Right lobe of liver (tissue), 4 donors: ENCODE results near the gene GALNT14.

Source experiments
- POLR2A ChIP-seq: fragments of 450-650 bp; IDR thresholded peaks from one replicate; pipeline ENCODE4 v1.6.1; 2017; ENCODE audit warnings: antibody characterized with exemption, mild to moderate bottlenecking
- TF ChIP-seq, protein P1 (sequence below), 4 donors: fragments of 200-600 bp in 3 of 4; fragments of 450-650 bp in 1 of 4; IDR thresholded peaks; one replicate each; pipeline versions ENCODE4 v1.5.1 to v1.8.0; 2016 to 2022; ENCODE audit warnings: antibody characterized with exemption in 4 of 4, mild to moderate bottlenecking in 2 of 4
- donor health status: DM: no; HTN: no; CAD: no.
- donor health status: DM: no; HTN: no; CAD: no.
- donor health status: DM: no; HTN: yes; CAD: no.

DNA sequence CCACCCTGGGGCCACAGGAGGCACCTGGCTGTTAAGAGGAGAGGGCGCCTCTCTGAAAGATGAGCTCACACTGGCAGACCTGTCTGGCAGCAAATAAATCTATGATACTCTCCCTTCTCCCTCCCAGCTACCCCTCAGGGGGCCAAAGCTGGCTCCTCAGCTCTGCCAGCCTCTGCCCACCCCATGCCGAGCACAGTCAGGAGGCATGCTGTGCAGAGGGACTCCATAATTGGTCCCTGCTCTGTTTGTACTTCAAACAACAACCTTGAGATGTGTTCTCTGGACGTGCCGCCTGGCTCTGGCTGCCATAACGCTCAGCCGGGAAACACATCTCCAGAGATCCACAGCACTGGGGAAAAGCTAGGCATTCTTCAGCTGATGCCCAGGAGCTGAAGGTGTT lies 126.7 kb downstream of the GALNT14 start:
- TF ChIP-seq, protein P1, sequence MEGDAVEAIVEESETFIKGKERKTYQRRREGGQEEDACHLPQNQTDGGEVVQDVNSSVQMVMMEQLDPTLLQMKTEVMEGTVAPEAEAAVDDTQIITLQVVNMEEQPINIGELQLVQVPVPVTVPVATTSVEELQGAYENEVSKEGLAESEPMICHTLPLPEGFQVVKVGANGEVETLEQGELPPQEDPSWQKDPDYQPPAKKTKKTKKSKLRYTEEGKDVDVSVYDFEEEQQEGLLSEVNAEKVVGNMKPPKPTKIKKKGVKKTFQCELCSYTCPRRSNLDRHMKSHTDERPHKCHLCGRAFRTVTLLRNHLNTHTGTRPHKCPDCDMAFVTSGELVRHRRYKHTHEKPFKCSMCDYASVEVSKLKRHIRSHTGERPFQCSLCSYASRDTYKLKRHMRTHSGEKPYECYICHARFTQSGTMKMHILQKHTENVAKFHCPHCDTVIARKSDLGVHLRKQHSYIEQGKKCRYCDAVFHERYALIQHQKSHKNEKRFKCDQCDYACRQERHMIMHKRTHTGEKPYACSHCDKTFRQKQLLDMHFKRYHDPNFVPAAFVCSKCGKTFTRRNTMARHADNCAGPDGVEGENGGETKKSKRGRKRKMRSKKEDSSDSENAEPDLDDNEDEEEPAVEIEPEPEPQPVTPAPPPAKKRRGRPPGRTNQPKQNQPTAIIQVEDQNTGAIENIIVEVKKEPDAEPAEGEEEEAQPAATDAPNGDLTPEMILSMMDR (IDR thresholded peaks at IDR 0.05) = no peak
- no peak for TF ChIP-seq POLR2A
